ENCODE results near the gene PTRH2. TPM values are rescaled to one million over a fixed set of nuclear protein-coding genes. Genes with fewer than 3 reads are reported as not detected.

Gene PTRH2
- total RNA-seq, 1 donor from 2014 or later = 34.0 TPM

- TF ChIP-seq, protein P1, sequence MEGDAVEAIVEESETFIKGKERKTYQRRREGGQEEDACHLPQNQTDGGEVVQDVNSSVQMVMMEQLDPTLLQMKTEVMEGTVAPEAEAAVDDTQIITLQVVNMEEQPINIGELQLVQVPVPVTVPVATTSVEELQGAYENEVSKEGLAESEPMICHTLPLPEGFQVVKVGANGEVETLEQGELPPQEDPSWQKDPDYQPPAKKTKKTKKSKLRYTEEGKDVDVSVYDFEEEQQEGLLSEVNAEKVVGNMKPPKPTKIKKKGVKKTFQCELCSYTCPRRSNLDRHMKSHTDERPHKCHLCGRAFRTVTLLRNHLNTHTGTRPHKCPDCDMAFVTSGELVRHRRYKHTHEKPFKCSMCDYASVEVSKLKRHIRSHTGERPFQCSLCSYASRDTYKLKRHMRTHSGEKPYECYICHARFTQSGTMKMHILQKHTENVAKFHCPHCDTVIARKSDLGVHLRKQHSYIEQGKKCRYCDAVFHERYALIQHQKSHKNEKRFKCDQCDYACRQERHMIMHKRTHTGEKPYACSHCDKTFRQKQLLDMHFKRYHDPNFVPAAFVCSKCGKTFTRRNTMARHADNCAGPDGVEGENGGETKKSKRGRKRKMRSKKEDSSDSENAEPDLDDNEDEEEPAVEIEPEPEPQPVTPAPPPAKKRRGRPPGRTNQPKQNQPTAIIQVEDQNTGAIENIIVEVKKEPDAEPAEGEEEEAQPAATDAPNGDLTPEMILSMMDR (IDR thresholded peaks at IDR 0.05; ENCODE audit: insufficient read depth, low read length, severe bottlenecking) = no peak
- no peak for DNase-seq (ENCODE audit: low read depth)
- Histone ChIP-seq H3K27me3 (ENCODE audit: control insufficient read depth, insufficient read depth, low read length) (no peaks in the 10 kb centered on the region), H3K36me3 (ENCODE audit: control insufficient read depth, insufficient read depth, low read length) (peaks cover 3% of the 10 kb centered on the region), H3K4me3 (ENCODE audit: low read depth, low read length) (no peak overlapping the region)
- FAIRE-seq = no peak
These were observed 36.6 kb upstream of the PTRH2 start for GRCh38 chr17:59743842-59744241.

GRCh38 chr17:59737324-59737723 lies 30.1 kb upstream of the PTRH2 start:
- TF ChIP-seq, protein P1 (IDR thresholded peaks at IDR 0.05; ENCODE audit: insufficient read depth, low read length, severe bottlenecking) = no peak
- no peaks in the 10 kb centered on the region for H3K36me3 ChIP-seq (ENCODE audit: control insufficient read depth, insufficient read depth, low read length)
- no peak overlapping the region for H3K4me3 ChIP-seq (ENCODE audit: low read depth, low read length)
- H3K27me3 ChIP-seq (ENCODE audit: control insufficient read depth, insufficient read depth, low read length) = no peaks in the 10 kb centered on the region
- FAIRE-seq = no peak
- DNase-seq (ENCODE audit: low read depth) = no peak

GRCh38 chr17:59734226-59734625 lies 27.0 kb upstream of the PTRH2 start:
- Histone ChIP-seq H3K4me3 (ENCODE audit: low read depth, low read length) (no peak overlapping the region), H3K36me3 (ENCODE audit: control insufficient read depth, insufficient read depth, low read length) (no peaks in the 10 kb centered on the region), H3K27me3 (ENCODE audit: control insufficient read depth, insufficient read depth, low read length) (no peaks in the 10 kb centered on the region)
- DNase-seq (ENCODE audit: low read depth) = no peak
- TF ChIP-seq, protein P1 (IDR thresholded peaks at IDR 0.05; ENCODE audit: insufficient read depth, low read length, severe bottlenecking) = no peak
- no peak for FAIRE-seq

DNA sequence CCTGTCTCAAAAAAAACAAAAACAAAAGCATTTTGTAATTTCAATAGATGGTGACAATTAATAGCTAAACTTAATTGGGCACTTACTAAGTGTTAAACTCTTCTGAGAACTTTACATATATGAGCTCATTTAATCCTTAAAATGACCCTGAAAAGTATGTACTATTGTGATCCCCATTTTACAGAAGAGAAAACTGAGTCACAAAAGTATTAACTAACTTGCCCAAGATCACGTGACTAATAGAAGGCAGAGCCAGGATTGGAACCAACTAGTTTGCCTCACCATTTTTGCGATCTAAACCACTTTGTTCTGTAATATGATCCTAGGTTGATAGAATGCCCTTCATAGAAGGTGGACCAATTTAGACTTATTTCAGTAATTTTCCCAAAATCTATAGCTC lies 26.5 kb upstream of the PTRH2 start:
- TF ChIP-seq, protein P1 (IDR thresholded peaks at IDR 0.05; ENCODE audit: insufficient read depth, low read length, severe bottlenecking) = no peak
- no peak for FAIRE-seq

GRCh38 chr17:59730268-59730834 lies 23.1 kb upstream of the PTRH2 start:
- FAIRE-seq (no peak), DNase-seq (ENCODE audit: low read depth) (no peak)
- TF ChIP-seq, protein P1 (IDR thresholded peaks at IDR 0.05; ENCODE audit: insufficient read depth, low read length, severe bottlenecking) = no peak

More for the DNA sequence above, 26.5 kb upstream of the PTRH2 start:
- Histone ChIP-seq H3K36me3 (ENCODE audit: control insufficient read depth, insufficient read depth, low read length) (no peaks in the 10 kb centered on the region), H3K4me3 (ENCODE audit: low read depth, low read length) (no peak overlapping the region), H3K27me3 (ENCODE audit: control insufficient read depth, insufficient read depth, low read length) (no peaks in the 10 kb centered on the region)
- DNase-seq (ENCODE audit: low read depth) = no peak

More at GRCh38 chr17:59730268-59730834, 23.1 kb upstream of the PTRH2 start:
- H3K36me3 ChIP-seq (ENCODE audit: control insufficient read depth, insufficient read depth, low read length) = no peaks in the 10 kb centered on the region
- H3K27me3 ChIP-seq (ENCODE audit: control insufficient read depth, insufficient read depth, low read length) = no peaks in the 10 kb centered on the region
- H3K4me3 ChIP-seq (ENCODE audit: low read depth, low read length) = no peak overlapping the region
